NCI-H526 (cell line): ENCODE results near the gene ART4.
A peak's percentile ranks its signal among the peaks of the same experiment; 100 is the strongest.

ENCODE experiments used
- DNase-seq, 2 experiments: peaks; one replicate each; lab custom pipeline; 2025; lab: John Stamatoyannopoulos, UW

Gene ART4, protein sequence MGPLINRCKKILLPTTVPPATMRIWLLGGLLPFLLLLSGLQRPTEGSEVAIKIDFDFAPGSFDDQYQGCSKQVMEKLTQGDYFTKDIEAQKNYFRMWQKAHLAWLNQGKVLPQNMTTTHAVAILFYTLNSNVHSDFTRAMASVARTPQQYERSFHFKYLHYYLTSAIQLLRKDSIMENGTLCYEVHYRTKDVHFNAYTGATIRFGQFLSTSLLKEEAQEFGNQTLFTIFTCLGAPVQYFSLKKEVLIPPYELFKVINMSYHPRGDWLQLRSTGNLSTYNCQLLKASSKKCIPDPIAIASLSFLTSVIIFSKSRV

DNA sequence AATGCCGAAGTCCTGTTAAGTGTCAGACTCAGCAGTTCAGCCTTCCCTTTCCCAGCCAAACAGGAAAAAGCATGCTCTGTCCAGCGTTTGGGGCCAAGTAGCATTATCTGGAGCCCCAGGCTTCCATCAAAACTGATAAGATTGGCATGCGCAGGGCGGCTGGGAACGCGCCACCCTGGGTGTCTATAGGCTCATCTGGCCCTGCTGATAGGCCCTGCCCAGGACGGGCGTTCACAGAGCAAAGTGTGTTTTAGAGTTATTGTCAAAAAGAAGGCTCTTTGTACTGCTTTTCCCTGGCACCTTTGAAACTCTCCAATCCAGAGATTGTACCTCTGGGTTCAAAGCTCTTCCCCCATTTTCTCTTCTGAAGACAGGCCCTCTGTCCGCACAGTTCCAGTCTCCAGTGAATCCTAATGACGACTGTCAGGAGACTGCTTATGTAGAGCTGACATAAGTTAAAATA lies at the start of gene ART4:
Gene ART4, minus strand, starts transcription at position 102 of the 463 bp plus-strand sequence. CDS start 413 bp downstream, outside the sequence.
- no peak for DNase-seq

DNA sequence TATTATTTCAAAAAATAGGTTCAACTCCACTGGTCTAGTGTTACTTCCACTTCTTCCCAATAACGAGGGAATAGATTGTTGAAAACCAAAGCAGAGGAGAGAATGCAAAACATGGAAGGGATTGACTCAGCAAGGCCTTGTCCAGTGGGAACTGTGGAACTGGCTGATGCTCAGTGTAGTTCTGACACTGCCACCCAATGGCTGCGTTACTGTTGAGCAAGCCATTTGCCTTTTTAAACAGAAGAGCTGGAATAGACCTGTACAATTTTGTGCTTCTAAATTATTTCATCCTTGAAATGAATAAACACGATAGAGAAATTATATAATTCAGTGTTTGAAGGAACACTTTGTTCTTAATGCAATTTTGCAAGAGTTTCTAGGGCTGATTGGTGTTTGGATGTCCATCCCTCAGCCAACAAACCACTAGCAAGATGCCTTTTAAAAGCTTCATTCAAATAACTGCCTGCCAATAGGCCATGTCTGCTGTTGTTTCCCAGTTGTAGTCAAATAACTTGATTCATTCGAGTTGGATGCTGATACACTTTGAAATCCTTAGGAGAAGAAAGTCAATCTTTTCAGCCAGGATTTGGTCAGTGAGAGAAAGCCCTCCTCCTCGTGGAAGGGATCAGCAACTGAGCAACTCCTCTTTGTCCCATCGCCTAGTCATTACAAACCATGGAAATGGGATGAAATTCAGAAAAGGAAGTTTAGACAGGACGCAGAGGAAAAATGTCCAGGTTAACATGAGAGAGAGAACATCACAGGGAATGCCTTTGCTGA lies 49.6 kb upstream of the ART4 start:
- DNase-seq: peak in 1 of 2 experiments; percentile 23

DNA sequence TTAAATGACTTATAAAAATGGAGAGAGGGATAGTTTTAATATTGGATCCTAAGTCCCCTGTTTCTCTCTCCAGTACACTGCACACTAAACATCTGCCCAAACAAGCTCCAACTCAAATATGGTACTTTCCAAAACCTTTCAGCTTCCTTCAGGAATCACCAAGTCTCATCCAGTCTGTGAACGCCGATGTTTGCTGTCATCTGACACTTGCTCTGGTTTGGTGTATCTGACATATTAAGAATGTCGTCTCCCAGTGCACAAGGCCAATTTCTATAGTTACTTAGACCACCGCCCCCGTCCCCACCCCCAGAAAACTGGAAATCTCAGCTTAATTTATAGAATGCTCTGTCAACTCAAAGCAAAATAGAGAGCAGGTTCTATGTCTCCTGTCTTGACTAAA lies 47.4 kb upstream of the ART4 start:
- no peak for DNase-seq

DNA sequence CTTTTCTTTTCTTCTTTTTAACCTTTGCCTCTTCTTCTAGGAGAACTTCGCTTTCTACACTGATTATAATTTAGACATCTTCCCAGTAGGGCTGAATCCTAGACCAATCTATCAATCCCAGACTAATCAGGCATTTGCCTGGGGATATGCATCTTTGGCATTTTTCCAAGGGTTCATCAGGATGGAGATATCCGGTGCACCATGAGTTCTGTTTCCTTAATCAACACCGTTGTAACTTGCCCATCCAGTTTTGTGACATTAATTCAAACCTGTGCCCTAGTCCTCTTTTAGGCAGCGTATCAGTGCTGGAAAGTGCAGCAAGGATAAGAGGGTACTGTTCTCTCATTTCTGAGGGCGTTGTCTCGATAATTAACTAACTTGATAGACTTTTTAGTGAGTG lies 42.9 kb upstream of the ART4 start:
- DNase-seq: no peak

DNA sequence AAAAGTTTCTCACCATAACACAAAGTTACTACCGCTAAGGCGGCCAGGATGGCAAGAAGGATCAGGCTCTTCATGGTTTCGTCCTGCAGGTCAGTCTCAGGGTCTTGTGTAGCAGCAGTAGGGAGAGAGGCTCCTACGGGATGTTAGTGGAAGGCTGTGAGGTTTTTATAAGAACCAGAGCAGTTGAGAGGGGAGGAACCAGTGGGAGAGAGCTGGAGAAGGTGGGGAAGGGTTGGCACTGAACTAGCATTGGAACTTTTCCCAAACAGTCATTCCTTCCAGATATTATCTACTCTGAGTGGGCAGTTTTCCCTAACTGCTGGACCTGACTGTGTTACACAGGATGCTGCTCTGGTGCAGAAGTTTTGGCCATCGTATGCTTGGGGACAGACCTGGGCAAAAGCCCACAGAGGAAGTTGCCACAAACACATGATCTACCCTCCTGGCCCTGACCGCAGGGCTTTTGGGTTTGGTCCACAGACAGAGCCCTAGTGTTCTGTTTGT lies 42.4 kb upstream of the ART4 start, which contains the start of gene MGP:
Gene MGP, minus strand, starts transcription at position 137 of the 504 bp plus-strand sequence. Its CDS starts 63 bp downstream, at position 74.
- DNase-seq: no peak

DNA sequence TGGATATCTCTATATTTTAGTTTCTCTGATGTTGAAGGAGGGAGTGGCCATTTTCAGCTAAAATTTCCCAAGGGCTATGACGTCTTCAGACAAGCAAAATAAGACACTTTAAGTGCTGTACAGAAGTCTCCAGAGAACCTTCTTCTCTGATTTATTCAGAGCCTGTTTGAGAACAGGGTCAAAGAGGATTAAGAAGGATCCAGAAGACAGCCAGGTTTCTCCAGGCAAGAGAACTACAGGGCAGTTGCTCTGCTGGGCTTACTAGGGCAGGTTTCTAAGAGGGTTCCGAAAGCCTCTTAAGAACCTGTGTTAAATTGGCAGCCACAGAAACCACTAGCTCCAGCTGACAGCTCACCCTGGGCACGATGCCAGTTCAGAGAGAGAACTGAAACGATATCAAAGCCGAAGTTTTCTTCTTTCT lies 41.1 kb upstream of the ART4 start:
- no peak for DNase-seq

DNA sequence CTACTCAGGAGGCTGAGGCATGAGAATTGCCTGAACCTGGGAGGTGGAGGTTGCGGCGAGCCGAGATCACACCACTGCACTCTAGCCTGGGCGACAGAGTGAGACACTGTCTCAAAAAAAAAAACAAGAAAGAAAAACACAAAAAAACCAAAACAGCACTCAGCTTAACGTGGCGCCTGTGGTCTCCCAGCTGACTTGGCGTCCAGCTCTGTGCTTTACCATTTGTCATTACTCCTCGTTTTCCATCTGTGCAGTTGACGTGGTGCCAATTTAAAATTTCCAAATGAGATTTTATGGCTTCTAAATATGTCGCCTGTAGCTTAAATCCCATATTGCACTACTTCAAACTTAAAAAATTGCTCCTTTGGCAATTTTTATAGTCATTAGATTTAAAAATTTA lies 40.4 kb upstream of the ART4 start:
- DNase-seq: no peak

DNA sequence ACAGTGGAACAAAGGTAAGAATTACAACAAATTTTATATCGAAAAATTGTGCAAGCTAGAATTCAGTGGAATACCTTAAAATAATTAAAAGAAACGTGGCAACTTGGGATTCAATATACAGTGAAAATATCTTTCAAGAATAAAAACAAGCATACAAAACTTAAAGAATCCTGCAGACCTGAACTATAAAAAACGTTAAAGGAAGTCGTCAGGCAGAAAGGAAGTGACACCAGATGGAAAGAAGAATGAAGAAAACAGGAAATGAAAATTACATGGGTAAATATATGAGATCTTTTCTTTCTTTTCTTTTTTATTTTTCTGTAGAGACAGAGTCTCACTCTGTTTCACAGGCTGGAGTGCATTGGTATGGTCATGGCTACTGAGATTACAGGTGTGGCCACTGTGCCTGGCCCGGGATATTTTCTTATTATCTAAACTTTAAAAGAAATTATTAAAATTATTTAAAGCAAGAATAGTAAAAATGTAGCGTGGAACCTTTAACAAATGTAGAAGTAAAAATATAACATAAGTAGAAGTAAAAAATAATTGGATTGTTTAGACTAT lies 37.6 kb upstream of the ART4 start:
- DNase-seq: no peak

DNA sequence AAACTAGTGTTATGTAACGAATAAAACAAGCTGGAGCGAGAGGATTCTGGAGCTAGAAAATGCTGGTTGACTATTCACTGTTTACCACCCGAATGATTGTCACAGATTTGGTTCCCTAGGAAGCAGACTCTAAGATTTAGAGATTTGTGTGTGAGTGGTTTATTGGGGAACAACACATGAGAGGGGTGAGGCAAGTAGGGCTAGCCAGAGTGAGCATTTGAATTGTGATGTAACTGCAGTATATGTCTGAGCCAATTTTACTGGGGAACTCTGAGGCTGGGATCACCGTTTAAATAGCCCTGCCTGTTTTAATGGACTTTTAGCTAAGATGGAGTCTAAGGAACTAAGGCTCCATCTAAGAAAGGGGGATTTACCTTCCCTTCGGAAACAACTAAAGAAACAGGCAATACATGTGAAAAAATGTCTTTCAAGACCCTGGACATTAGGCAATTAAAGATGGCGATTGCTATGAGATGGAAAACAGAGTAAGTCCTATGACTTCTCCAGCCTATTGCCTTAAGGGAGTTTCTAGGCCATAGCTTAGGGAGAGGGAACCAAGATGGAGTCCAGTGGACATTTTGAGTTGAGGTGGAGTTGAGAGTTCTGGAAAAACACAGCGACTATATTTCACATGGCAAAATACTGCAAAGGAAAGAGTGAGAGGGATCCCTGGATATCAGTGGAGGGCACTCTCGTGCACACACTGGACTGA lies 36.1 kb upstream of the ART4 start:
- DNase-seq: no peak

DNA sequence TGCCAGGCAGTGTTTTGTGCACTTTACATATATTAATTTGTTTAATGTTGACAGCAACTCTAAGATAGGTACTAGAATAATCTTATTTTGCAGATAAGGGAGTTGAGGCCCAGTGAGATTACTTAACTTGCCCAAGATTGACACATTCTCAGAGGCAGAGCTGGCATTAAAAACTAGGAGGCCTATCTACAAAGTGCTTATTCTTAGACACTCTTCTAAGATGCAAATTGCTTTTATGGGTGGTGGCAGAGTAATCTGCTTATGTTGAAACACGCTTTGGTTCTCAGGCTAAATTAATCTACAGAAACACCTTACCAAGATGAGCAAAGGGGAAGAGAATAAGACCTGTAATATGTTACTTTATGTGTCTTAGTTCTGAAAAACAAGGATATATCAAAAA lies 35.2 kb upstream of the ART4 start:
- no peak for DNase-seq

DNA sequence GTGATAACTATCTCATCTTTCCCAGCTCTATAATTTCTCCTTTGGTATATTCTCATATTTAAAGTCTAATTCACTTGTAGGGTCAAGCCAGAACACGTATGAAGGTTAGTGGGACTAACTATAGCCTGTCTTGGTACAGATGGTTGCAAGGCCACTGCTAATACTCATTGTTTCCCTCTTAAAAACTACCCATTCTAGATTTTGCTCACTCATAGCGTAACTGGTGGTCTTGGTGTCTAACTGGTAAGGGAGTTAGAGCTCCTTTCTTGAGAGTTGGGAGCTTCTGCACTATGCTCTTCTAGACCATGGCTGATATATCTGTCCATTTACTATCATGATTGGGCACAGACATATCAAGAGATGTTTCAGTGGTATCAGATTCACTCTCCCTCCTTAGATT lies 33.5 kb upstream of the ART4 start:
- no peak for DNase-seq

DNA sequence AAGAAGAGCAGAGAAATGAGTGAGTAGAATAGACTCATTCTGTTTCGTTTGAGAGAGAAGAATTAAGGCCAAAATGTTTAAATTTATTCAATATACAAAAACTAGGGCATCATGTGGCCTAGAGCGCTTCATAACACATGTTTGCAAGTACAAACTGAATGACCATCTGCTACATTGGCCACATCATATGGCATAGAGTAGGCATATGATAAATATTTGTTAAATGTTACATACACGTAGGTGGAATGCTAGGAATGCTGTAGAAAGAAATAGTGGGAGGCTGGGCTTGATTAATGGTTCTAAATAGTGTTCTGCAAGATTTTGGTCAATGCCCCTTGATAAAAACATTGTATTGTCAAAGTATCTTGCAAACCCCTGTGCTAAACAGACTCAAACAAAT lies 31.6 kb upstream of the ART4 start:
- no peak for DNase-seq

DNA sequence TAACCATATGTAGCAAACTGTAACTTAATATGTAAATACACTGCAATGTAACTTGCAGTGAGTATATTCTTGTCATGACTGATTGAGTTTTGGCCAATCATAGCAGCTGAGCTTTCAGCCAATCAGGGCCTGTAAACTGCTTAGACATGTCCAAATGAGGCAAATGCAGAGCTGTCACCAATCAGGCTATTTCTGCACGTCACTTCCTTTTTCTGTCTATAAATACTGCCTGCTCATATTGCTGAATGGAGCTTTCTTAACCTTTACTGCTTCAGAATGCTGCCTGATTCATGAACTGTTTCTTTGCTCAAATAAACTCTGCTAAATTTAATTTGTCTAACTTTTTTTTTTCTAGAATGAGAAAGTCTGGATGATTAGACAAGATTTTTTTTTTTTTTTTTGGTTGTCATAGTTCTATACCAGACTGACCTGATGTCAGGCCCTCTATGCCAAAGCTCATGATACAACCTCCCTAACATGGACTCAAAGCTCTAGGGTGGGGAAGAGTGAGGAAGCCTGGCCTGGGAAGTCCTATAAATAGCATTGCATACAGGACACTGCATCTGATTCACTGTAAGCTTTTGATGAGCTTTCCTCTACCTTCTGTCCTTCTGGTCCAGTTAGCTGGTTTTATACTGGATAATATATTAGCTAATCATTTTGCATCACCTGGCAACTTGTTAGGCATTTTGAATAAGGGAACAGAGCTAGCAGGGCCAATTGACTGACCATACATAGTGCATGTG lies 30.3 kb upstream of the ART4 start:
- DNase-seq: no peak

DNA sequence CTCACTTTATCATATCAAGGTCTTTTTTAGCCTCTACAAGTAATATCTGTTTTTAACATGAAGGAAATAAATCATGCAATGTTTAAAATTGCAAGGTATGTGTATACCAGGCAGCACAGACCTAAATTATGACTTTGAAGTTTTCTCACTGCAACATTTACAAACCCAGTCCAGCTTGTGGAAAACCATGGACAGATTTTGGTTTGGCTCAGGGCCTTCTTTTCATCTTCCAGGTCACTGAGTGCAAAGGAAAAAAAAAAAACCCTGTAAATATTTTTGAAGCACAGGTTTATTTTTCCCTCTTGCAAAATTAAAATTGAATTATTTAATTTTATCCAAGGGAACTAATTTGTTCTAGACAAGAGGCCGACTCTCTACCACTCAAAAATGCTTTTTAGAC lies 28.6 kb upstream of the ART4 start:
- no peak for DNase-seq

DNA sequence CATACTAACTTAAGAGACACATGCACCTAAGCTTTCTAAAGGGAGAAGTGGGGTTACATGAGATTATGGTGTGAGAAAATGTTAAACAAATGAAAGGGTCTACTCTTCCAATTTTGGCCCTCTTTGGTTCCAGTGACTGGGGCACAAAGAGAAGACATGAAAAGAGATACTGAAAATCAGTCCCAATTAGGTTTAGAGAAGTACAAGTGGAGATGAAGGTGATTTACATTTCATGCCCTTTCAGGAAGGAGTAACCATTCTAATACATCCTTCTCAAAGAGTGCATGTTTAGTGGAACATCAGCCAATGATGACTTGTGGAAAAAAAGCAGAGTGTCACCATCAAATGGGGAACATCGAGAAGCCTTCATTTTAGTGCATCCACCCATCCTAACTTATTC lies 27.9 kb upstream of the ART4 start:
- no peak for DNase-seq

DNA sequence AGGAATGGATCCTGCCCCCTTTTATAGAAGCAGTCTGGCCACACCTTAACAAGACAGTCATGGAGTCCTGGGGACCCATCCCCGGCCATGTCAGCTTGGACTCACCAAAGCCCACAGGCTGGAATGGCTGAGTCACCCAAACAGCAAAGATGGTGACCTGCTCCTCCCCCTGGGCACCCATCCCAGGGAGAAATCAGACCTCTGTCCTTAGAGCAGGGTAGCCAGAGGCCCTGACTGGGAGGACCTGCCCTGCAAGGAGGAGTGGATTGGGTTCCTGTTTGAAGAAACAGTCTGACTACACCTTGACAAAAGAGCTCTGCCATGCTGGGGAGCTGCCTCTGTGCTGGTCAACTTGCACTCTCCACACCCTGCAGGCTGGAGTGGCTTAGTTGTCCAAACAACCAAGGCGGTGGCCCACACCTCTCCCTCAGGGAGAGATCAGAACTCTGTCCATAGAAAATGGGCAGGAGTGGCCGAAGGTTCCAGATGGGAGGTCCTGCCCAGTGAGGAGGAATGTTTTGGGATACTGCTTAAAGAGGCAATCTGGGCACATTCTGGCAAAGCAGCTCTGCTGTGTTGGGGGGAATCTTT lies 25.7 kb upstream of the ART4 start:
- no peak for DNase-seq

DNA sequence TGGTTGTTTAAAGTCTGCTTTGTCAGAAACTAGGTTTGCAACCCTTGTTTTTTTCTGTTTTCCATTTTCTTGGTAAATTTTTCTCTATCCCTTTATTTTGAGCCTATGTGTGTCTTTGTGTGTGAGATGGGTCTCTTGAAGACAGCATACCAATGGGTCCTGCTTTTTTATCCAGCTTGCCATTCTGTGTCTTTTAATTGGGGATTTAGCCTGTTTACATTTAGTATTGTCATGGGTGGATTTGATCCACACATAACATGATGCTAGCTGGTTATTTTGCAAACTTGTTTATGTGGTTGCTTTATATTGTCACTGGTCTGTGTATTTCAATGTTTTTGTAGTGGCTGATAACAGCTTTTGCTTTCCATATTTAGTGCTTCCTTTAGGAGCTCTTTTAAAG lies 17.2 kb upstream of the ART4 start:
- no peak for DNase-seq

DNA sequence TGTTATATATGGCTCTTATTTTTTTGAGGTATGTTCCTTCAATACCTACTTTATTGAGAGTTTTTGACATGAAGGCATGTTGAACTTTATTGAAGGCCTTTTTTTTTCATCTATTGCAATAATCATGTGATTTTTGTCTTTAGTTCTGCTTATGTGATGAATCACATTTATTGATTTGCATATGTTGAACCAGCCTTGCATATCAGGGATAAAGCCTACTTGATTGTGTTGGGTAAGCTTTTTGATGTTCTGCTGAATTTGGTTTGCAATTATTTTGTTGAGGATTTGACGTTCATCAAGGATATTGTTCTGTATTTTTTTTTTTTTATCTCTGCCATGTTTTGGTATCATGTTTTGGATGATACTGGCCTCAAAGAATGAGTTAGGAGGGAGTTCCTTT lies 15.2 kb upstream of the ART4 start:
- no peak for DNase-seq

DNA sequence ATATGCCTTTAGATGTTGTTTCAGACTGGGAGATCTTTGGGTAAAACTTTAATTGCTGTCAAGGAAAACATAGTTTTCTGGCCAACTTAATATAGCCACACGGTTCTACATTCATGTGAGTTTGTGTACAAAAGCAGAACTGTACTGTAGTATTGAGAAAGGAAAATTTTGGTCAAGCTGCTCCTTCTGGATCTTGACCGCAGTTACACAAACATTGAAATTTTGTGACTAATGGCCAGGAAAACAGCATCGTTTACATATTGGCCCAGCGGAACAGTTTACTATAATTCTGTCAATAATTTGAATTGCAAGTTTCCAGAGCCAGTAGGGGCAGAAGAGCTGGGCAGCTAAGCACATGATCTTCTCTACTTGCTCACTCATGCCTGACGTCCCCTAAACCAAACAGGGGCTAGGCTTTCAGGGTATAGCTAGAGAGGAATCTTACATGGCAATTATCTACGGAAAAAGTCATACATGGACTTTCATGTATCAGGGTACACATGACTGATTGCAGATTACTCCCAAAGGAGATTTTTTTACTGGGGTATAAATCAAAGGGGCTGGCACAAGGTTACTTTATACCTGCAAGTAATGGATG lies 11.4 kb upstream of the ART4 start:
- DNase-seq: peak; percentile 65 to 80

DNA sequence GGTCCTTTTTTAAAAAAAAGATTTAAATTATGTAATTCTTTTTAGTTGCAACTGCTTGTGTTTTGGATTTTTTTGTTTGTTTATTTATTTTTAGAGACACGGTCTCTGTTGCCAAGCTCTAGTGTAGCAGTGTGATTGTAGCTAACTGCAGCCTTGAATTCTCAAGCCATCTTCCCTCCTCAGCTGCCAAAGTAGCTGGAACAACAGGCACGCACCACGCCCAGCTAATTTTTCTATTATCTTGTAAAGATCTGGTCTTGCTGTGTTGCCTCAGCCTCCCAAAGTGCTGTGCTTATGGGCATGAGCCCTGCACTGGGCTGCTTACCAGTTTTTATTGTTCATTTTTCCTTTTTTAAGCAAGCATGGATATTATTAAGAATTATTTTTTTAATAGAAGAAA lies 10.6 kb upstream of the ART4 start:
- DNase-seq: peak; percentile 26 to 49

DNA sequence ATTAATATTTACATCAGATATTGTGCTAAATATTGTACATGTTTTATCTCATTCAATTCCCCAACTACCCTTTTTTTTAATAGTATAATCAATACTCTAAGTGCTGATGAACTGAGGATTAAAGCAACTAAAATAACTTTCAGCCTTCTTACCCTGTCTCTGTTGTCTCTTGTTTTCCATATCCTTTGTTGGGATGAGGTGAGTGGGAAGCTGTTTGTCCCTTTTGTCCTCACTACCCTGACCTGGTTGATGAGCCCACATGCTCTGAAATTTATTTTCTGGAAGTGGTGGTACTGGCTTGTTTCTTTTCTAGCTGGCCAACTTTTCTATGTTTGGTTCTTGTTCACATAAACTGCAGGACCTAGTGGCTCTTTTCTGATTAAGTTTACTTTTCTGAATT lies 9.6 kb upstream of the ART4 start:
- no peak for DNase-seq
